IMR-90 (cell line): ENCODE measurements around the gene CNKSR2. TPM values are rescaled to one million over a fixed set of nuclear protein-coding genes. Genes with fewer than 3 reads are reported as not detected.

Experiments used
- ATAC-seq: fragments of 200-7000 bp; cut with Tn5 transposase; 2 replicates; pipeline ENCODE4 v1.9.1; 2020; ENCODE audit warnings: low read depth, mild to moderate bottlenecking, moderate library complexity
- BruUV-seq: library from RNA; stranded (reverse); fragments of 400-500 nt; replicated peaks from 2 replicates; lab custom pipeline; 2021; lab: Mats Ljungman, UMichigan
- CTCF ChIA-PET: fragments of 300-600 bp; formaldehyde crosslinking; extraction: SDS; loops from one replicate; lab custom pipeline; 2021; ENCODE audit warnings: antibody characterized with exemption; lab: Yijun Ruan, JAX
- POLR2A ChIA-PET: fragments of 300-600 bp; sonication (Branson Sonifier 250); formaldehyde crosslinking; loops from one replicate; lab custom pipeline; 2022; ENCODE audit warnings: antibody characterized with exemption; ENCODE audit not compliant: unreplicated experiment; lab: Charles Lee
- DNase-seq: peaks from one replicate; pipeline ENCODE4 v3.0.0; 2013
- H2AFZ ChIP-seq: replicated peaks from 2 replicates; pipeline ENCODE3; 2013; ENCODE audit warnings: low read length, mild to moderate bottlenecking; ENCODE audit not compliant: poor library complexity
- H2AK5ac ChIP-seq: 2 replicates; pipeline ENCODE4 v1.6.1; 2013; ENCODE audit warnings: low read depth, low read length, inconsistent platforms
- H2AK9ac ChIP-seq: replicated peaks from 2 replicates; pipeline ENCODE3; 2013; ENCODE audit warnings: mild to moderate bottlenecking, low read depth, low read length, moderate library complexity; ENCODE audit not compliant: poor library complexity
- H2BK120ac ChIP-seq: 2 replicates; pipeline ENCODE4 v1.6.1; 2013; ENCODE audit warnings: low read depth, low read length, inconsistent platforms
- H2BK15ac ChIP-seq: 3 replicates; pipeline ENCODE4 v1.6.1; 2013; ENCODE audit warnings: low read depth, low read length, inconsistent platforms
- H2BK20ac ChIP-seq: 2 replicates; pipeline ENCODE4 v1.6.1; 2013; ENCODE audit warnings: low read depth, mild to moderate bottlenecking, inconsistent platforms, low read length, moderate library complexity
- H2BK5ac ChIP-seq: 2 replicates; pipeline ENCODE4 v1.6.1; 2013; ENCODE audit warnings: mild to moderate bottlenecking, low read depth, low read length, inconsistent platforms; ENCODE audit not compliant: poor library complexity, severe bottlenecking
- H3K14ac ChIP-seq: replicated peaks from 2 replicates; pipeline ENCODE4 v1.6.1; 2013; ENCODE audit warnings: low read depth, low read length, inconsistent platforms
- H3K18ac ChIP-seq: 2 replicates; pipeline ENCODE4 v1.6.1; 2013; ENCODE audit warnings: low read depth, low read length, control low read depth
- H3K23ac ChIP-seq: 2 replicates; pipeline ENCODE4 v1.6.1; 2013; ENCODE audit warnings: low read depth, low read length, inconsistent platforms
- H3K27ac ChIP-seq: 2 replicates; pipeline ENCODE4 v1.5.1; 2013; ENCODE audit warnings: mild to moderate bottlenecking, control low read depth, low read length; ENCODE audit not compliant: insufficient read depth
- H3K27me3 ChIP-seq: 2 replicates; pipeline ENCODE4 v1.6.1; 2013; ENCODE audit warnings: low read length; ENCODE audit not compliant: control insufficient read depth, insufficient read depth
- H3K36me3 ChIP-seq: 2 replicates; pipeline ENCODE4 v1.6.1; 2013; ENCODE audit warnings: low read length, mixed read lengths; ENCODE audit not compliant: control insufficient read depth, insufficient read depth
- H3K4ac ChIP-seq: 2 replicates; pipeline ENCODE4 v1.6.1; 2013; ENCODE audit warnings: low read depth, low read length, inconsistent platforms
- H3K4me1 ChIP-seq: 2 replicates; pipeline ENCODE4 v1.6.1; 2013; ENCODE audit warnings: low read length, mixed read lengths; ENCODE audit not compliant: control insufficient read depth, insufficient read depth
- H3K4me2 ChIP-seq: 2 replicates; pipeline ENCODE4 v1.6.1; 2013; ENCODE audit warnings: low read depth, mild to moderate bottlenecking, control low read depth, low read length, moderate library complexity
- H3K4me3 ChIP-seq: 2 replicates; pipeline ENCODE4 v1.5.1; 2013; ENCODE audit warnings: low read depth, mild to moderate bottlenecking, control low read depth, low read length, moderate library complexity; ENCODE audit not compliant: insufficient read depth
- H3K56ac ChIP-seq: 2 replicates; pipeline ENCODE4 v1.6.1; 2013; ENCODE audit warnings: low read length, inconsistent platforms; ENCODE audit not compliant: insufficient read depth; ENCODE audit errors: extremely low read depth
- H3K79me1 ChIP-seq, 2 experiments: 2 replicates each; pipeline ENCODE4 v1.6.1; 2013; ENCODE audit warnings: low read length in 2 of 2, inconsistent platforms in 1 of 2, low read depth in 1 of 2
- H3K9ac ChIP-seq: 2 replicates; pipeline ENCODE4 v1.6.1; 2013; ENCODE audit warnings: low read depth, low read length, control low read depth
- H3K9me1 ChIP-seq: 2 replicates; pipeline ENCODE4 v1.6.1; 2013; ENCODE audit warnings: low read length, inconsistent platforms; ENCODE audit not compliant: insufficient read depth
- H3K9me3 ChIP-seq: 2 replicates; pipeline ENCODE4 v1.6.1; 2013; ENCODE audit warnings: low read length; ENCODE audit not compliant: control insufficient read depth, insufficient read depth
- H4K20me1 ChIP-seq: 2 replicates; pipeline ENCODE4 v1.6.1; 2013; ENCODE audit warnings: low read length, inconsistent platforms; ENCODE audit not compliant: insufficient read depth
- H4K5ac ChIP-seq: 2 replicates; pipeline ENCODE4 v1.6.1; 2013; ENCODE audit warnings: mild to moderate bottlenecking, low read depth, low read length, control low read depth
- H4K8ac ChIP-seq, 2 experiments: 2 replicates each; pipeline ENCODE4 v1.6.1; 2013; ENCODE audit warnings: low read depth in 2 of 2, low read length in 2 of 2, control low read depth in 1 of 2, inconsistent platforms in 1 of 2
- H4K91ac ChIP-seq: 2 replicates; pipeline ENCODE4 v1.6.1; 2013; ENCODE audit warnings: low read depth, low read length, inconsistent platforms; ENCODE audit not compliant: insufficient read depth
- NFE2L2 ChIP-seq: fragments of 150-350 bp; IDR thresholded peaks from 2 replicates; pipeline ENCODE4 v1.6.1; 2016; ENCODE audit warnings: low read depth, mild to moderate bottlenecking, low read length
- RAD21 ChIP-seq: IDR thresholded peaks from 2 replicates; pipeline ENCODE4 v1.6.1; 2012; ENCODE audit warnings: low read length, improper control_type of control experiment
- RFX5 ChIP-seq: IDR thresholded peaks from 2 replicates; pipeline ENCODE4 v1.8.0; 2012; ENCODE audit warnings: low read depth, mild to moderate bottlenecking, low read length, moderate library complexity
- SMC3 ChIP-seq: fragments of 150-350 bp; IDR thresholded peaks from 2 replicates; pipeline ENCODE4 v1.6.1; 2016; ENCODE audit warnings: low read depth, mild to moderate bottlenecking, antibody characterized with exemption, low read length, moderate library complexity
- whole genome bisulfite sequencing, 2 experiments: methylation state at CpG; one replicate each; pipeline versions ENCODE4 v1.1.5 to v1.1.7; 2013; ENCODE audit warnings: missing lambda C conversion rate in 2 of 2; ENCODE audit not compliant: insufficient read length in 1 of 2; ENCODE audit errors: extremely low coverage in 2 of 2; 5-methylcytosine and 5-hydroxymethylcytosine counted together
- dilution Hi-C: fragments of 300-500 bp; cut with HindIII; formaldehyde crosslinking; loops from one replicate; pipeline ENCODE4 v1.14.3; 2018; ENCODE audit warnings: low sequenced_read_pairs; ENCODE audit not compliant: unreplicated experiment
- in situ Hi-C: fragments of 300-500 bp; cut with MboI; formaldehyde crosslinking; loops from 3 replicates; pipeline ENCODE4 v1.14.3; 2019; ENCODE audit warnings: low sequenced_read_pairs, inconsistent platforms, mixed read lengths
- intact Hi-C: fragments of 100-400 bp; cut with micrococcal nuclease; formaldehyde crosslinking; loops from 2 replicates; pipeline ENCODE4 v1.10.0; 2022
- polyA plus RNA-seq, 3 experiments: library from polyadenylated mRNA; depleted of rRNA; stranded (reverse); fragments of >200 nt; gene quantifications; 2 replicates each; pipeline ENCODE4 v1.2.3, GENCODE V29; 2012; ENCODE audit warnings: low replicate concordance in 1 of 3
- total RNA-seq: library from RNA; depleted of rRNA; stranded (reverse); fragments of >200 nt; gene quantifications from 2 replicates; pipeline ENCODE4 v1.2.3, GENCODE V29; 2012
- TF ChIP-seq, protein P1 (sequence below): fragments of 150-350 bp; IDR thresholded peaks from 2 replicates; pipeline ENCODE4 v1.6.1; 2017; ENCODE audit warnings: mild to moderate bottlenecking, antibody characterized with exemption, low read length, low read depth

Gene CNKSR2
- total and polyA plus RNA-seq, 2 of the 4 experiments (the other 2 are of a cell fraction) = 0.14 to 0.90 TPM

DNA sequence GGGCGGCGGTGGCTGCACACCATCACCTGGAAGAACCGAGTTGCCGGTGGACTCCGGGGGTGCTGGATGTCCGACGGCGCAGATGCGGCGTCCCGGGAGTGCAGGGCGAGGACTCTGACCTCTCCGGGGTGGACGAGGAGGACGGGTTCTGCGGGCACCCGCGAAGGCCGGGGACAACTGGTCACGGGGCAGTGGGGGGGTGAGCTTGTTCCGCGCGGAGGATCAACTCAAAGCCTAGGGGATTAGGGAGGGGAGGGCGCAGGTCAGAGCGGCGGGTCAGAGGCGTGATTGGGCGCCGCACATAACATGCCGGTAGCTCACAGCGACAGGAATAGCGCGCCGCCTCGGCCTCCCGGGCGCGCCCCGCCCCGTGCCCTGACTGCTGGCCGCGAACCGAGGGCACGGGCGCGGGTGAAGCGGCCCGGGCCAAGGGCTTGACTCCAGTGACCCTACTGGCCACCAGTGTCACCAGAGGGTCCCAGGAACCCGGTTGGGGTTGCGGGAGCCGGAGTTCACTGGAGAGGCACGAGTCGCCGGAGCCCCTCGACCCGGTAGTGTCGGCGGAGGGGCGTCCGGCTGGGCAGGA, 284.0 kb downstream of the CNKSR2 start, which contains the start of gene KLHL34:
TSS of gene KLHL34 (minus strand) at position 179 of the 586 bp plus-strand sequence. CDS start 542 bp downstream, outside the sequence.
- H3K4me3 ChIP-seq = no peak within 1 kb of the TSS
- H3K14ac ChIP-seq = no peak within 1 kb of the TSS
- H2BK20ac ChIP-seq = no peak within 1 kb of the TSS
- H3K18ac ChIP-seq = no peak within 1 kb of the TSS
- 55% methylated on average over 39 of the region's 60 CpGs; no CpG with 5 or more reads in 1 of the 2 experiments for WGBS, 2 experiments
- no peak within 1 kb of the TSS for H3K56ac ChIP-seq
- no peak within 1 kb of the TSS for H3K23ac ChIP-seq
- no peaks in the 10 kb centered on the region for H4K20me1 ChIP-seq
- dilution Hi-C loops = no loop called here
- H2BK5ac ChIP-seq = no peak within 1 kb of the TSS
- no peak for ATAC-seq
- in situ Hi-C loops = no loop called here
- H3K27me3 ChIP-seq = no peaks in the 10 kb centered on the region
- no peak within 1 kb of the TSS for H3K27ac ChIP-seq
- H2AK5ac ChIP-seq = no peak within 1 kb of the TSS
- H3K79me1 ChIP-seq = no peaks in the 10 kb centered on the region
- H4K8ac ChIP-seq = no peak within 1 kb of the TSS
- peak within 1 kb of the TSS; percentile 43 for H2AFZ ChIP-seq
- no peak within 1 kb of the TSS for H3K4ac ChIP-seq
- H3K36me3 ChIP-seq = no peaks in the 10 kb centered on the region
- TF ChIP-seq RFX5 (no peak), NFE2L2 (no peak), RAD21 (no peak), SMC3 (no peak)
- TF ChIP-seq, protein P1, sequence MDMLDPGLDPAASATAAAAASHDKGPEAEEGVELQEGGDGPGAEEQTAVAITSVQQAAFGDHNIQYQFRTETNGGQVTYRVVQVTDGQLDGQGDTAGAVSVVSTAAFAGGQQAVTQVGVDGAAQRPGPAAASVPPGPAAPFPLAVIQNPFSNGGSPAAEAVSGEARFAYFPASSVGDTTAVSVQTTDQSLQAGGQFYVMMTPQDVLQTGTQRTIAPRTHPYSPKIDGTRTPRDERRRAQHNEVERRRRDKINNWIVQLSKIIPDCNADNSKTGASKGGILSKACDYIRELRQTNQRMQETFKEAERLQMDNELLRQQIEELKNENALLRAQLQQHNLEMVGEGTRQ = no peak
- ChIA-PET CTCF (no interaction called here), POLR2A (no interaction called here)
- no TSS peak for BruUV-seq
- no peak within 1 kb of the TSS for H3K9ac ChIP-seq
- no peak for DNase-seq
- H3K9me1 ChIP-seq = no peaks in the 10 kb centered on the region
- H2BK120ac ChIP-seq = no peak within 1 kb of the TSS
- peaks cover 11% of the 10 kb centered on the region; the same call in 1 of the 2 replicates for H3K9me3 ChIP-seq
- H2AK9ac ChIP-seq = no peak within 1 kb of the TSS
- H3K4me1 ChIP-seq = no peaks in the 10 kb centered on the region
- no peak within 1 kb of the TSS for H3K4me2 ChIP-seq
- no peak within 1 kb of the TSS for H4K5ac ChIP-seq
- H4K91ac ChIP-seq = no peak within 1 kb of the TSS
- intact Hi-C loops = no loop called here
- no peak within 1 kb of the TSS for H2BK15ac ChIP-seq
